GM18873 (cell line): ENCODE results near the gene MPIG6B.

Experiments
- ATAC-seq: cut with Tn5 transposase; IDR thresholded peaks from one replicate; pipeline ENCODE4 v1.9.1; 2021; ENCODE audit warnings: mild to moderate bottlenecking, moderate library complexity, moderate number of reproducible peaks; ENCODE audit not compliant: unreplicated experiment, low FRiP score

Gene MPIG6B

DNA sequence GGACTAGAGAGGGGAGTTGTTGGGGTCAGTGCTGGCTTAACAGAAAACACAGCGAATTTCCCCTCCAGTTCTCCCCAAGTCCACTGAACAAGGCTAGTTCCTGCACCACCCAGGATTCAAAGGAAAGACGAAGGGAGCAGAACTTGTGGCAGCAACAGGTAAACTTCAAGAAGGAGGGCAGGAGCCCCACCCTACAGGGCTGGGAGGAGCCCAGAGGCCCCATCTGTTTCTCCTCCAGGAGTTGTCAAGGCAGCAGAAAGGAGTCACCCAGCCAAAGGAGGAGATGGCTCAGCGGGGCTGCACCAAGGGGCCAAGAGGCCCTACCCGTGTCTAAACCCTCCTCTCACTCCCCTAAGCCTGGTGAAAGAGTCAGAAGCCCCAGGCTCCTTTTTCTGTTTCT is 41.0 kb downstream of the MPIG6B start:
- ATAC-seq: no peak

DNA sequence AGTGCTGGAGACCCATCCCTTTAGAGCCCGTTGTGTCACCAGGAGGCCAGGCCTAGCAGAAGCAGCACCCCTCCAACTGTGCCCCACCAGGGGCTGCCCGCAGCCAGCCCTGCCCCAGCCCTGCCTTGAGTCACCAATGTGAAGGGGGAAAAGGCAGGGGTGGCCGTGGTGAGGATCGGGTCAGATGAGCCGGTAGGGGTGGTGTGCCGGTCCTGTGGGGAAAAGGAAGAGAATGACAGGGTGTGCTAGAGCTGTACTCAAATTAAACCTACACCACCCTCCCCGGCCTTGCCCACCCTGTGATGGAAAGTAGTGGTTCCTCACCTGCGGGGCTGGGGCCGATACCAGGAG is 42.4 kb downstream of the MPIG6B start:
- no peak for ATAC-seq

GRCh38 chr6:31765910-31766794 is 43.0 kb downstream of the MPIG6B start:
- no peak for ATAC-seq

DNA sequence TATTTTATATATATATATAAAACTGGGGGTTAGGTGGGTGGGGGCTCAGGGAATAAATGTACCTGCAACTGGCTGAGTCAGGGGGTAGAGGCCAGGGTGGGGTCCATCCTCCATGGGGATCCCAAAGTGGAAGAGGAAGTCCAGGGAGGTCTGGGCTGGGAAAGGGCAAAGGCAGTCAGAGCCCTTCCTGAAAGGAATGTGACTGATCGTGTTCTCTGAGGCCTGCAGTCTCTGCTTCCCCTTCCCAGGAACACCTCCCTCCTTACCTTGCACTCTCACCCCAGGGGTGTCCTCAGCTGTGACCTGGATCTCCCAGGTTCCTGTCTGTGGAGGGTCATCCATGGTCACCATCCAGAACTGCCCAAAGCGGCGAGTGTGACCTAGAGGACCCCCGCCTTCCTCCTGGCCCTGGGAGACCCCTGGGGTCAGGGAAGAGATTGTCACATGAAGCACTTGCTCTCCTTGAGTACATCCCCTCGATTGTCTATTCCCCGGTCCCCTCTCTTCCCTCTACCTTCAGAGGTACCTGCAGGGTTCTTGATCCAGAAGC is 44.0 kb downstream of the MPIG6B start:
- no peak for ATAC-seq

DNA sequence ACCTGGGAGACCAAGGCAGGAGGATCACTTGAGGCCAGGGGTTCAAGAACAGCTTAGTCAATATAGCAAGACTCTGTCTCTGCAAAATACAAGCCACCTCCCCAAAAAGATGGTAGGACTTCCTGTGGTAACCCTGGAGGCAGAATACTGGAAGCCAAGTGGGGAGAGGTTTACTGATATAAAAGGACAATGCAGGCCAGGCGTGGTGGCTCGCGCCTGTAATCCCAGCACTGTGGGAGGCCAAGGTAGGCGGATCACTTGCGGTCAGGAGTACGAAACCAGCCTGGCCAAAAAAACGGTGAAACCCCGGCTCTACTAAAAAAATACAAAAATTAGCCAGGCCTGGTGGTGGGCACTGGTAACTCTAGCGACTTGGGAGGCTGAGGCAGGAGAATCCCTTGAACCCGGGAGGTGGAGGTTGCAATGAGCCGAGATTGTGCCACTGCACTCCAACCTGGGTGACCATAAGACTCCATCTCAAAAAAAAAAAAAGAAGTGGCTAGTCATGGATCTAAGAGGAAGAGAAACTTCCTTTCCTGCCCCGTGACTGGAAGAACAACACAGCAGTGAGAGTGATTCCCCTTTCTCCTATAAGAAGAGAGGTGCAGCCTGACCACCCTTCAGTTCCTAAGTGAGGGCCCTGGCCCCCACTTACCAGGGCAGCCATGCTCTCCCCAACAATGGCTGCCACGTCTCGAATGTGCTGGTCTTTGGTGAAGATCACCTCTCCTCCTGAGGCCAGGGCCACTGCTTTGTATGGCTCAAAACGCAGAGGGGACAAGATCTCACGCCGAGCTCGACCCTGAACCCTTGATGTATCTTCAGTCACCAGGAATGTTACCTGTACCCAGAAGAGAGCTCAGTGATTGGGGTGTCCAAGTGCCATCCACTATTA is 45.4 kb downstream of the MPIG6B start:
- ATAC-seq: no peak

DNA sequence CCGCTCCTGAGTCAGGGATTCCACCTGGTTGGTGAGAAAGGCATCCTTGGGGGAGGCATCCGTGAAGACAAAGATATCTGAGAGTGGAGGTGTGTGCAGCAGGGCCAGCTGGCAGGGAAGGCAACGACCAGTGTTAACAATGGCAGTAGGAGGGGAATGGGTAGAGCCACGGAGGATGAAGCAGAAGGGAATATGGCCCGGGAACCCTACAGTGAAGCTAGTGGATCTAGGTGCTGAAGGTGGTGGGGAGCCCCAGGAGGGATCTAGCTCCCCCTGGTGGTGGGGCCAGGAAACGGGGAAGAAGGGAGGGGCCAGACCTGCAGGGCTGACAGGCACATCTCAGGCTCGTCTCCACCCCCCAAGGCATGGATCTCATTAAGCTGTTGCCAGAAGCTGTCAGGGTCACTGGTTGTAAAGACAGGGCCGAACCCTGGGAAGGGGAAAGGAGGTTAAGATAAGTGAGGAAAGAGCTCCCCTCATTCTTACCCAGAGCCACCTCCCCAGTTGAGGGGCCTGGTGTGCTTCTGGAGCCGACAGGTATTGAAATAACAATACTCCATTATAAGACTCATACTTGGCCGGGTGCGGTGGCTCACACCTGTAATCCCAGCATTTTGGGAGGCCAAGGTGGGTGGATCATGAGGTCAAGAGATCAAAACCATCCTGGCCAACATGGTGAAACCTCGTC is 46.7 kb downstream of the MPIG6B start:
- no peak for ATAC-seq

- no peak for ATAC-seq
These were observed 47.7 kb downstream of the MPIG6B start for GRCh38 chr6:31770860-31771259.

- no peak for ATAC-seq
These were observed 48.8 kb downstream of the MPIG6B start for GRCh38 chr6:31771992-31772358.

- ATAC-seq: no peak
These were observed 52.0 kb downstream of the MPIG6B start for GRCh38 chr6:31775184-31775583.

GRCh38 chr6:31775633-31776484 is 52.7 kb downstream of the MPIG6B start:
- ATAC-seq: no peak
